Mammary epithelial cell (primary cell): ENCODE results near the gene WARS2.

Source experiments
- CTCF ChIP-seq, 2 donors: IDR thresholded peaks in 1 of 2; conservative IDR thresholded peaks in 1 of 2; 2 replicates each; pipeline ENCODE4 v1.5.1; 2011 to 2012; ENCODE audit warnings: inconsistent platforms in 2 of 2, low read length in 2 of 2, mild to moderate bottlenecking in 2 of 2, control low read depth in 1 of 2, low read depth in 1 of 2; ENCODE audit not compliant: insufficient read depth in 1 of 2; ENCODE audit errors: extremely low read depth in 1 of 2
- EZH2 ChIP-seq: IDR thresholded peaks from 2 replicates; pipeline ENCODE4 v1.6.1; 2012; ENCODE audit warnings: low read length, inconsistent platforms, borderline replicate concordance

- TF ChIP-seq CTCF (conservative IDR thresholded peaks at IDR 0.05 in 1 of 2, IDR thresholded peaks at IDR 0.05 in 1 of 2; ENCODE audit: extremely low read depth in 1 of 2, insufficient read depth in 1 of 2, low read depth in 1 of 2, low read length in 2 of 2) (no peak), EZH2 (peak; percentile 63)
These were observed 147.4 kb downstream of the WARS2 start for GRCh38 chr1:118992868-118993699.
